ENCODE results near the gene HJURP. TPM values are rescaled to one million over a fixed set of nuclear protein-coding genes. Genes with fewer than 3 reads are reported as not detected.

The HJURP gene
- total and polyA plus RNA-seq, 2 donors (not counting 3 experiments of a cell fraction or from before 2014, with no cell fraction given), result 34.4 to 60.9 TPM

DNA sequence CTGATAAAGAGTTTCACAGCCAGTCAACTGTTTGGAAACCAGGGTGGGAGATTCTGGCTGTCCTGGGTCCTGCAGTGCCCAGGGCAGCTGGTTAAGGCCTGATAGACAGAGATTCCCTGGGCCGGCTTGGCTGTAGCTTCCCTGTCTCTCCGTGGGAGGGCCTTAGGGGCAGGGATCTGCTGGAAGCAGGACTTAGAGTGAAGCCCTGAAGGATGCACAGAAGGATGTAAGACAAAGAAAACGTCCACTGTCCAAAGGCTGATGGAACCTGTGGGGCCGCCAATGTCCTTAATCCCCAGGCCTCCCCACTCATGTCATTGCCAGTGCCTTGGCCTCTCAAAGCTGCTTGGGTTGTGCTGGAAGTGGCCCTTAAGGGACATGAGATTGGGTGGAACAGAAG, 43.2 kb downstream of the HJURP start:
- no peak for TF ChIP-seq MYC (IDR thresholded peaks at IDR 0.05; ENCODE audit: low read depth, low read length)
- TF ChIP-seq, protein P1, sequence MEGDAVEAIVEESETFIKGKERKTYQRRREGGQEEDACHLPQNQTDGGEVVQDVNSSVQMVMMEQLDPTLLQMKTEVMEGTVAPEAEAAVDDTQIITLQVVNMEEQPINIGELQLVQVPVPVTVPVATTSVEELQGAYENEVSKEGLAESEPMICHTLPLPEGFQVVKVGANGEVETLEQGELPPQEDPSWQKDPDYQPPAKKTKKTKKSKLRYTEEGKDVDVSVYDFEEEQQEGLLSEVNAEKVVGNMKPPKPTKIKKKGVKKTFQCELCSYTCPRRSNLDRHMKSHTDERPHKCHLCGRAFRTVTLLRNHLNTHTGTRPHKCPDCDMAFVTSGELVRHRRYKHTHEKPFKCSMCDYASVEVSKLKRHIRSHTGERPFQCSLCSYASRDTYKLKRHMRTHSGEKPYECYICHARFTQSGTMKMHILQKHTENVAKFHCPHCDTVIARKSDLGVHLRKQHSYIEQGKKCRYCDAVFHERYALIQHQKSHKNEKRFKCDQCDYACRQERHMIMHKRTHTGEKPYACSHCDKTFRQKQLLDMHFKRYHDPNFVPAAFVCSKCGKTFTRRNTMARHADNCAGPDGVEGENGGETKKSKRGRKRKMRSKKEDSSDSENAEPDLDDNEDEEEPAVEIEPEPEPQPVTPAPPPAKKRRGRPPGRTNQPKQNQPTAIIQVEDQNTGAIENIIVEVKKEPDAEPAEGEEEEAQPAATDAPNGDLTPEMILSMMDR (IDR thresholded peaks at IDR 0.05; ENCODE audit: extremely low read depth in 1 of 2, insufficient read depth in 1 of 2, low read depth in 1 of 2, low read length in 2 of 2), result no peak
- TF ChIP-seq JUN (IDR thresholded peaks at IDR 0.05; ENCODE audit: borderline replicate concordance, insufficient read depth, insufficient read length, low read depth), result no peak
- TF ChIP-seq FOS (IDR thresholded peaks at IDR 0.05; ENCODE audit: borderline replicate concordance, insufficient read depth, low read length), result no peak
- TF ChIP-seq EZH2 (IDR thresholded peaks at IDR 0.05; ENCODE audit: borderline replicate concordance, low read depth, low read length, severe bottlenecking), result no peak
- no peak for TF ChIP-seq POLR2AphosphoS5 (IDR thresholded peaks at IDR 0.05; ENCODE audit: insufficient read depth, low read depth, low read length)
- TF ChIP-seq, protein P2, sequence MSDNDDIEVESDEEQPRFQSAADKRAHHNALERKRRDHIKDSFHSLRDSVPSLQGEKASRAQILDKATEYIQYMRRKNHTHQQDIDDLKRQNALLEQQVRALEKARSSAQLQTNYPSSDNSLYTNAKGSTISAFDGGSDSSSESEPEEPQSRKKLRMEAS (IDR thresholded peaks at IDR 0.05; ENCODE audit: insufficient read depth, insufficient read length), result no peak
- no peak for TF ChIP-seq GATA2 (IDR thresholded peaks at IDR 0.05; ENCODE audit: insufficient read depth, insufficient read length, low read depth, low read length)
- TF ChIP-seq POLR2A (IDR thresholded peaks at IDR 0.05; ENCODE audit: low read depth, low read length), result no peak
- no TSS peak for BruUV-seq (replicated peaks)
- CTCF ChIA-PET, result no interaction called here
- no peaks in the 10 kb centered on the region for H3K9me1 ChIP-seq (replicated peaks; ENCODE audit: control insufficient read depth, extremely low read depth, insufficient read depth, low read length)
- no peak overlapping the region for H3K4me3 ChIP-seq (replicated peaks in 1 of 3; ENCODE audit: insufficient read depth in 1 of 3, low read depth in 1 of 3, low read length in 3 of 3)
- H2AFZ ChIP-seq (ENCODE audit: low read depth, low read length), result no peak overlapping the region
- no peak overlapping the region for H3K9ac ChIP-seq (replicated peaks; ENCODE audit: extremely low read depth, insufficient read depth, low read length)
- H3K79me2 ChIP-seq (ENCODE audit: control insufficient read depth, insufficient read depth, low read length), result no peaks in the 10 kb centered on the region
- no peaks in the 10 kb centered on the region for H3K4me1 ChIP-seq (ENCODE audit: control insufficient read depth, extremely low read depth, insufficient read depth, low read length)
- DNase-seq (ENCODE audit: low read depth, low spot score) (no peak), FAIRE-seq (no peak)
- H3K36me3 ChIP-seq (ENCODE audit: control insufficient read depth in 2 of 2, extremely low read depth in 1 of 2, insufficient read depth in 2 of 2, low read length in 2 of 2), result no peaks in the 10 kb centered on the region
- intact Hi-C loops (cut with micrococcal nuclease), result no loop called here
- no peak overlapping the region for H3K4me2 ChIP-seq (ENCODE audit: insufficient read depth, low read length)
- POLR2A ChIA-PET, result no interaction called here
- no peaks in the 10 kb centered on the region for H3K9me3 ChIP-seq (replicated peaks; ENCODE audit: control insufficient read depth, insufficient read depth, low read length)
- peaks cover 0 to 1% of the 10 kb centered on the region in 2 experiments for H3K27me3 ChIP-seq (ENCODE audit: control insufficient read depth in 2 of 2, insufficient read depth in 2 of 2, low read length in 2 of 2)
- H4K20me1 ChIP-seq (replicated peaks; ENCODE audit: control insufficient read depth, extremely low read depth, insufficient read depth, low read length), result no peaks in the 10 kb centered on the region
- no peak overlapping the region for H3K27ac ChIP-seq (ENCODE audit: insufficient read depth, low read depth, low read length)
- dilution Hi-C loops (cut with MboI; ENCODE audit: extremely low pct_ligation_motif_present, low sequenced_read_pairs), result no loop called here
